NCI-H2227 treated with DMSO at 0.1 percent for 48 hours (cell line): ENCODE data around the gene HSD3B2.
A peak's percentile ranks its signal among the peaks of the same experiment; 100 is the strongest.
"Not testable (repeated sequence)": the region's sequence is repeated elsewhere in the genome, so short reads cannot be mapped to it uniquely, and the experiment has no call there.

Experiments used
- DNase-seq: peaks from one replicate; lab custom pipeline; 2025; lab: John Stamatoyannopoulos, UW

HSD3B2 gene

GRCh38 chr1:119414950-119415349 is at the start of gene HSD3B2:
Gene HSD3B2 (plus strand): TSS chr1:119415150. CDS start chr1:119415420, 270 bp downstream.
- no peak for DNase-seq

DNA sequence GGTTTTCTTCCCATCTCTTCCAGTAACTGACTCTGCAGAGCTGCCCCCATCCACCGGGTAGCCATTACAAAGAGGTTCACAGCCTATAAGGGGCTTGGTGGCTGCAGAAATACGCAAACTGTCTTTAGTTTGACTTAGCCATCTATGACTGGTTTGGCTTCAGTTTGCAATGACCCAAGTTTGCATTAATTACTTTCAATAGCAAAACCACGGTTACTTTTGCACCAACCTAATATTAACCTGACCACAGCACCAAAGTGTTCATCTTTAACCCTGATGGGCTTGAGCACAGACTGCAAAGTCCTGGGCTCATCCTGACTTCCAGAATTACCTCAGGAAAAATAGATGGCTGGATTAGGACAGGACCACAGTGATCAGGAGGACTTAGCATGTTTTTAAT is 48.5 kb upstream of the HSD3B2 start:
- no peak for DNase-seq

- peak; percentile 3 for DNase-seq
These were observed 47.4 kb upstream of the HSD3B2 start for GRCh38 chr1:119367432-119368124.

- DNase-seq, result no peak
These were observed 46.4 kb upstream of the HSD3B2 start, which contains the start of gene HAO2 for GRCh38 chr1:119368554-119368953. Gene HAO2 (plus strand): TSS chr1:119368785. CDS start chr1:119381086, 12,301 bp downstream.

DNA sequence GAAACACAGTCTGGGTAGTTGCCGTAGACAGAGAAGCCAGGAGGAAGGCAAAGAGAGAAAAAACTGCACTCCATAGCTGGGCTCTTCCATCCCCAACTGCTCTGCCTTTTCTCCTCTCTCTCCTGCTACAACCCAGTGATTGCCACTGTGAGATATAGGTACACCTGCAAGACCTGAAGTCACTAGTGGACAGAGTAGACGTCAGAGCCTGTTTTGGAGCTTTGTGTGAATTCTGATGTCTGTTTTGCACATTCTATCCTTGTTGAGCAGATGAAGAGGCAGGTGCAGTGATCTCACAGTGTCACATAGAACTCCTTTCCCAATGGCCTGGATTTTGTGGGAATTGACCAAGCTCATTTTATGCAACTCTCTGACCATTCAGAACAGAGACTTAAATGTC is 44.2 kb upstream of the HSD3B2 start:
- DNase-seq, result no peak

- no peak for DNase-seq
These were observed 43.1 kb upstream of the HSD3B2 start for GRCh38 chr1:119371815-119372214.

DNA sequence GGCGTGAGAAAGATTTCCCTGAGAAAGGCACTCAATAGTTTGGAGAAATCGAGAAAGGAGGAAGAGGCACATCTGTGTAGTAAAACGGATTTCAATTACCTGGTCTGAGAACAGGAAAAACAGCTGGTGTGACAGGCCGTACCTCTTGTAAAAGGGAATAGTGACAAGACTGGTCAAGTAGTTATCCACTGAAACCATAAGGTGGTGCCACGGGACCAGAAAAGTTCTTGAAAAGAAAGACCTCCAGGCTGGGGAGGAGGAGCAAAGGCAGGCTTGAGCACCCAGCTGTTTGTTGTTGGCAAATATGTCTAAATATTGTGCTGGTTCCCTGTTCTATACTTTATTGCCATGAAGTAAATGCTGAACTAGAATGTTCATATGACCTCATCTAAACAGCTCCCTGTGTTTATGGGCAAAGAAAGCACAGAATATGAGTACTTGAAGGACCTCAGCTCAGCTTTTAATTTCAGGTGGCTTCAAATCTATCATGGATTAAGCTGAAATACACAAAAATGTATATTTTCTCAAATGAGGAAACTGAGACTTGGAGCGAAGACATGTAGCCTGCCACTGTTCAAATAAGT is 42.4 kb upstream of the HSD3B2 start:
- DNase-seq, result no peak

GRCh38 chr1:119373465-119373864 is 41.5 kb upstream of the HSD3B2 start:
- DNase-seq, result no peak

- DNase-seq, result peak; percentile 6
These were observed 40.6 kb upstream of the HSD3B2 start for GRCh38 chr1:119374208-119374874.

DNA sequence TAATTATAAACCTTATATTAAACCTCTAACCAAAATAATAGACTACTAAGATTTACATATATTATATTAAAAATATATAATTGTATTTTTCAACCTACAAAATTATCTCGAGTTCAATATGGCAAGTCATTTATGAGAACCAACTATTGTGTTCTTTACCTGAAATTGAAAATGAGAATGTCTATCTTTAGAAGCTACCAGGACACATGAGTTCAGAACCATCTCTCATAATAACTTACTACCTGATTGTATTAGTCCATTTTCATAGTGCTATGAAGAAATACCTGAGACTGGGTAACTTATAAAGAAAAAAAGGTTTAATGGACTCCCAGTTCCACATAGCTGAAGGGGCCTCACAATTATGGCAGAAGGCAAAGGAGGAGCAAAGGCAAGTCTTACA is 39.6 kb upstream of the HSD3B2 start:
- no peak for DNase-seq

GRCh38 chr1:119376594-119376993 is 38.4 kb upstream of the HSD3B2 start:
- DNase-seq, result no peak

GRCh38 chr1:119377594-119377993 is 37.4 kb upstream of the HSD3B2 start:
- not testable (repeated sequence) for DNase-seq

DNA sequence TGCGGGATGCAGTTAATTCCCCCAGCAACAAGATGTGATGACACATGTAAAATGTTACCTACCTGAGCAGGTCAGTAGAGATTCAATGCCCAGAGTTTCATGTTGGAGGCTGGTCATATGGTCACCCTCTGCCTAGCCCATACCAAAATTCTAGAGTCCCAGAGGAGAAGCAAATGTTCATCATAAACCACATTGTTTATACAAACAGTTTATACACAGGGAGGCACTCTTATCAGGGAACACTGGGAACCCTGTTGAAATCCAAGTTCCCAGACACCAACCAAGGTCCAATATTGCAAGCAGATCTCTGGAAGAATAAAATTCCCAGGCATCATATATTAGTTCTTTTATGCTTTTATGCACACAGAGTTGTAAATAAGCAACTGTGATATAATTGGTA is 35.8 kb upstream of the HSD3B2 start:
- no peak for DNase-seq

DNA sequence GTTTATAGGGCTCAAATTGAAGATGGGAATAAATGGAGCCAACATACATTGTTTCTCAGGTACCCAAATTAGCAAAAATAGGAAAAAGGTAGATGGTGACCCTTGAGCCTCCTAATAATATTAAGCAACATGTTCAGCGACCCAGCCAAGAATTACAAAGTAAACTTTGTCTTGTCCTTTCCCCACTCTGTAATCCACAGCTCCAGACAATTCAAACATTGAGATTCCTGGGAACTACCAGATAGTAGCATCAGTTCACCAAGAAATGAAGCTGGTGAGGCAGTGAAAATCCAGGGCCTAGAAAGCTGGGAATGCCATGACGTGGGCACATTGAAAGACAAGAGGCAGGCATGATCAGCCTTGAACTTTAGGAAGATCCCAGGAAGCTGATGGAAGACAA is 34.6 kb upstream of the HSD3B2 start:
- DNase-seq, result no peak

DNA sequence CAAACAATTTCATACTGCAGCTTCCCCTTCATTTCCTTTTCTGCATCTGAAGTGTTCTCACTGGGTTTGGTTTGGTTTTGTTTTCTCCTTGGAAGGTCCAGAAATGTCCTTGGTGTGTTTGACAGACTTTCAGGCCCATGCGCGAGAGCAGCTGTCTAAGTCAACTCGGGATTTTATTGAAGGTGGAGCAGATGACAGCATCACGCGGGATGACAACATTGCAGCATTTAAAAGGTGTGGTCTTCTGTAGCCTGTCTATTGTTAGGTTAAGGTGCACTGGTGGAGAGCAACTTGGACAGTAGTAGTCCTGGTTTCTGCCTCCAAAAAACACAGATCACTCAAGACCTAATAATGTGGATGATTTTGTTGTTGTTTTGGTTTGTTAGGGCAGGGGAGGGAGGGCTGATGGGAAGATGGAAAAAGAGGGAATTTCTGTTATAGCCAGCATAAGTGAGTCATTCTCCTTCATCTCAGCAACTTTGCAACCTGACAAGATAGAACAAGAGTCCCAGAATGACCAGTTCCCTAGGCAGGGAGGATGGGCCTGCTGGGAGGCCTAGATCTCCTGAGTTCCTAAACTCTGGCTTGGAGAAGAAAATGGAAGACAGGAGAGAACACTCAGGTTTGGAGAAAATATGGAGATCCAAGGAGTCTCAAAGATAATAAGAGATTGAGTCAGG is 33.8 kb upstream of the HSD3B2 start:
- no peak for DNase-seq

DNA sequence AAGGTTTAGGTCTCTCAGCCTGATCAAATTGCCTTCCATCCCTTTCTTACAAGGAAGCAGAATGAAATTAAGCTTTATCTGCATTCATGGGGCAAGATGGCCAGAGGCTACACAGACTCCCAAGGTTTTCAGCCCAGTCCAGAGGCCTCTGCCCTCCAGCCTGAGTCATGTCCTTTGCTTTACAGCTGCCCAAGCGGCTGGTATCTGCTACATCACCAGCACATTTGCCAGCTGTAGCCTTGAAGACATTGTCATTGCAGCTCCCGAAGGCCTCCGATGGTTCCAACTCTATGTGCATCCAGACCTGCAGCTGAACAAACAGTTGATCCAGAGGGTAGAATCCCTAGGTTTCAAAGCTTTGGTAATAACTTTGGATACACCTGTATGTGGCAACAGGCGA is 30.4 kb upstream of the HSD3B2 start:
- DNase-seq, result no peak

DNA sequence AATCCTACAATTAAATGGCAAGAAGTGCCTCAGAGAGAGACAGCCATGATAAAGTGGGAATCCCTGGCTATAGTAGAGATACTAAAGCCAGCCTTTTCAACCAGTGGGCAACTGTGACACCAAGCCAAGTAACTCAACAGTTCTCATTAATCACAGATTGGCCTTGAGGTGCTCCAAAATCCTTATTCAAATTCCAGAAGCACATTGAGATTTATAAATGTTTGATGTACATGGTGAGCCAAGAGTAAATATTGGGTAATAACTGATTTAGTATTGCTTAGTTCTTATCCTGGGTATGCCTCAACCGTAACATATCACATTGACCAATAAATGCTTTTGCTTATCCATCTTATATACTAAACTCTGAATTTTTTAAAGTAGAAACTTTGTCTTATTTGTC is 29.3 kb upstream of the HSD3B2 start:
- DNase-seq, result no peak

- DNase-seq, result no peak
These were observed 27.1 kb upstream of the HSD3B2 start for GRCh38 chr1:119387858-119388257.

DNA sequence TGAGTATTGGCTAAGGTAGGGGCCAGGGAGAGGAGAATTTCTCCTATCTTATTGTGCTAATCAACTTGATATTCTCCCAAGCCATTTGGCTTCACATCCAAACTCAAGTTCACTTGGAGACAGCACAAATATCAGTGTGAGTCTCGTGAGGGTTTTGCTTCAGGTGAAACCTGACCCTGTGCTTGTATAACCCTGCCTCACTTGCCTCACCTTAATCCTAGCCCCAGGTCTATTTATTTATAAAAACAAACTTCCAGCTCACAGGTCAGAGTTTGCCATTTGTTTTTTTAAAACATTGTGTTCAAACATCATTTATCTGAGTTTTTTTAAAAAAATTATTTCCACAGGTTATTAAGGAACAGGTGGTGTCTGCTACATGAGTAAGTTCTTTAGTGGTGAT is 26.5 kb upstream of the HSD3B2 start:
- DNase-seq, result no peak

- no peak for DNase-seq
These were observed 24.4 kb upstream of the HSD3B2 start for GRCh38 chr1:119390526-119390925.

DNA sequence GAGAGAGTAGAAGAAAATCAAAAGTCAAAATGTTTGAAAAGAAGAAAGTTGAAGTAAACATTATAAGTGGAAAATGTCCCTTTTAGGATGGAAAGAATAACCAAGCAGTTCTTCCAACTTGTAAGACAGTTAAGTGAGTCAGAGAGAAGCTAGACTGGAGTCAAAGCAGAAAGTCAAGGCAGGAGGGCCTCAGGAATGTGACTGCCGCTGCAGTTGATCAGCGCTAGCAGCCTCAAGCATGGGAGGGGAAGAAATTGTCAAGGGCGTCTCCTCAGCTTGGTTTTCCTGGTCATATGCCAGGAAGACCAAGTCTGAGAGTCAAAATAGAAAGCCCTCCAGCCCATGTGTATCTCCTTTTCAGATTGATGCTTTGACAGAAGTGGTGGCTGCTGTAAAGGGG is 23.2 kb upstream of the HSD3B2 start:
- no peak for DNase-seq

GRCh38 chr1:119394085-119394484 is 20.9 kb upstream of the HSD3B2 start:
- no peak for DNase-seq

DNA sequence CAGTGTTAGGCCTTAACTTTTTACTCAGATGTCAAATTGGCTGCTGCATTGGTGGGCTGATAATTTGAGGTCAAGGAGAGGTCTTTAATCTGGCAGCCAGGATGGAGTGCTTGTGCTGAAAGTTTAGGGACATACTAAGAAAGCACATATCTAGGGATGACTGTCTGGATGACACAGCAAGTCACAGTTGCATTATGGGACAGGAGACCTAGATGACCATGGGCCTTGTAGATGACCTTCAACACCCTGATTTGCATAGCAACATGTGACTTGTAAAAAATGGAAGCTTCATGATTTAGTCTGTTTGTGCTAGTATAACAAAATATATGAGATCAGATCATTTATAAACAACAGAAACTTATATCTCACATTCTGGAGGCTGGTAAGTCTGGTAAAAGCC is 18.0 kb upstream of the HSD3B2 start:
- DNase-seq, result no peak
